Spleen (tissue), 13 donors: ENCODE measurements around the gene NSG1. TPM values are rescaled to one million over a fixed set of nuclear protein-coding genes. Genes with fewer than 3 reads are reported as not detected.

ENCODE experiments used
- DNase-seq: peaks from one replicate; pipeline ENCODE4 v3.0.0-alpha.2; 2020
- H3K27ac ChIP-seq, 8 donors: fragments of 200-600 bp; sonication (generic) in 7 of 8; 1 replicate in 4 of 8; 2 replicates in 4 of 8; pipeline versions ENCODE4 v1.5.0 to v1.8.0; 2016 to 2021; ENCODE audit warnings: inconsistent platforms in 4 of 8, mild to moderate bottlenecking in 4 of 8, moderate library complexity in 1 of 8
- H3K27me3 ChIP-seq, 7 donors: fragments of 200-600 bp; sonication (generic) in 6 of 7; replicated peaks in 1 of 7; 1 replicate in 4 of 7; 2 replicates in 3 of 7; pipeline versions ENCODE4 v1.5.0 to v1.8.0; 2016 to 2021; ENCODE audit warnings: inconsistent platforms in 3 of 7, mild to moderate bottlenecking in 1 of 7
- H3K36me3 ChIP-seq, 6 donors: fragments of 200-600 bp; sonication (generic) in 5 of 6; 1 replicate in 4 of 6; 2 replicates in 2 of 6; pipeline versions ENCODE4 v1.5.0 to v1.8.0; 2016 to 2021; ENCODE audit warnings: inconsistent platforms in 2 of 6
- H3K4me1 ChIP-seq, 6 donors: fragments of 200-600 bp; sonication (generic) in 5 of 6; 1 replicate in 3 of 6; 2 replicates in 3 of 6; pipeline versions ENCODE4 v1.5.0 to v1.8.0; 2016 to 2021; ENCODE audit warnings: inconsistent platforms in 3 of 6
- H3K4me3 ChIP-seq, 8 donors: fragments of 200-600 bp; sonication (generic) in 7 of 8; 1 replicate in 4 of 8; 2 replicates in 4 of 8; pipeline versions ENCODE4 v1.5.0 to v1.8.0; 2016 to 2021; ENCODE audit warnings: inconsistent platforms in 4 of 8, mild to moderate bottlenecking in 4 of 8, moderate library complexity in 2 of 8
- H3K9me3 ChIP-seq, 8 donors: fragments of 200-600 bp; sonication (generic) in 7 of 8; 1 replicate in 4 of 8; 2 replicates in 4 of 8; pipeline versions ENCODE4 v1.5.0 to v1.8.0; 2016 to 2021; ENCODE audit warnings: inconsistent platforms in 4 of 8
- POLR2A ChIP-seq, 3 donors: fragments of 450-650 bp; IDR thresholded peaks; one replicate each; pipeline ENCODE4 v1.5.1; 2017; ENCODE audit warnings: antibody characterized with exemption in 3 of 3, mild to moderate bottlenecking in 1 of 3
- POLR2AphosphoS5 ChIP-seq, 3 donors: sonication (generic); formaldehyde crosslinking; IDR thresholded peaks; one replicate each; pipeline ENCODE4 v1.5.1; 2017; ENCODE audit warnings: antibody characterized with exemption in 3 of 3
- WGBS, 5 donors: extraction: QIAGEN DNeasy Blood & Tissue Kit in 3 of 5; methylation state at CpG; one replicate each; pipeline versions ENCODE4 v1.1.5 to v1.1.7; 2013 to 2018; 5-methylcytosine and 5-hydroxymethylcytosine counted together
- intact Hi-C: fragments of 100-400 bp; cut with DNase I; formaldehyde crosslinking; loops from one replicate; pipeline ENCODE4 v1.15.0; 2023; ENCODE audit warnings: low total_unique reads
- long read RNA-seq, 2 donors: transcript quantifications; one replicate each; lab custom pipeline, GENCODE V29; 2026
- polyA plus RNA-seq, 3 donors: library from polyadenylated mRNA; stranded (reverse); fragments of 200-250 nt; gene quantifications; one replicate each; pipeline ENCODE4 v1.2.1, GENCODE V29; 2013
- total RNA-seq, 7 donors: library from RNA; depleted of rRNA in 3 of 7; stranded (reverse); fragments of >200 nt in 3 of 7; fragmentation: NEBNext Ultra II Directional in 4 of 7; extraction: Animal tissue kit (Norgen Biotek cat#: 25700) in 4 of 7; gene quantifications; one replicate each; pipeline versions ENCODE4 v1.1.0 to v1.2.1, GENCODE V29; 2016 to 2021
- TF ChIP-seq, protein P1 (sequence below), 11 experiments: fragments of 200-600 bp in 7 of 11; fragments of 450-650 bp in 4 of 11; sonication (generic) in 4 of 11; IDR thresholded peaks in 8 of 11; conservative IDR thresholded peaks in 3 of 11; 1 replicate in 7 of 11; 2 replicates in 4 of 11; pipeline versions ENCODE4 v1.4.0 to v1.8.0; 2016 to 2021; ENCODE audit warnings: antibody characterized with exemption in 11 of 11, inconsistent platforms in 4 of 11, mild to moderate bottlenecking in 1 of 11
- donor health status: healthy with polysubstance abuse.
- donor health status: DM: no; HTN: no; CAD: no; lungs with moderate emphysema.
- donor health status: DM: no; HTN: no; CAD: no.
- donor health status: Bipolar disorder and iron deficiency.
- donor health status: healthy.
- donor health status: DM: no; HTN: no; CAD: no.
- donor health status: DM: yes; HTN: yes; CAD: no.

Gene NSG1, protein sequence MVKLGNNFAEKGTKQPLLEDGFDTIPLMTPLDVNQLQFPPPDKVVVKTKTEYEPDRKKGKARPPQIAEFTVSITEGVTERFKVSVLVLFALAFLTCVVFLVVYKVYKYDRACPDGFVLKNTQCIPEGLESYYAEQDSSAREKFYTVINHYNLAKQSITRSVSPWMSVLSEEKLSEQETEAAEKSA
- total RNA-seq (1 to 10 TPM in 6 of 7 donors, under 1 TPM in 1; 0.66 to 4.1 (median 1.9) TPM), polyA plus RNA-seq (under 1 TPM; 0.22 to 0.83 (median 0.26) TPM)
- long read RNA-seq, donor 1: 0 reads
- long read RNA-seq, donor 2: 0 reads

DNA sequence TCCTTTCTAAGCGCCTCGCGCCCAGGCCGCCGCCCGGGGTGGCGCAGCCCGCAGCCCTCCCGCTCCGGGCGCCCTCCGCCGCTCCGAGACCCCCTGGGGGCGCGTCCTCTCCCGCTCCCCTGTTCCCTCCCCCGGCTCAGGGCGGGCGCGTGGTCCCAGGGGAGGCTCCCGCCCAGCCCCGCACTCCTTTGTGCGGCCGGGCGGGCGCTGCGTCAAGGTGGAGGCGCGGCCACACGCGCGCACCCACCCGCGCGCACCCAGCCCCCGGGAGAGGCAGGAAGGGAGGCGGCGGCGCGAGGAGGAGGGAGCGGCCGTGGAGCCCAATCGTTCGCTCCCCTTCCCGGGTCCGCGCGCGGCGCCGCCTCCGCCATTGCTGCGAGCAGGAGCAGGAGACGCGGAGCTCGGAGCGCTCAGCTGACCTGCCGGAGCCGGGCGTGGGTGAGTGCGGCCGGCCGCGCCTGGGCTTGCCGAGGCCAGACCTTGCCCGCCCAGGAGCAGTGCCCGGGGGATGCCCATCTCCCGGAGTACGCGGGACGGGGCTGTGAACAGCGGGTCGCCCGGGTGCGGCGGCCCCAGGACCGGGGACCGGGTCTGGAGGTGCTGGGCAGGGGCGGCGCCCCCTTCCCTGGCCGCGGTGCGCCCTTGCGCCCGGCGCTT, at the start of gene NSG1:
NSG1 (plus strand) TSS at position 367 of the 657 bp plus-strand sequence. CDS start 528 bp downstream, outside the sequence.
- TF ChIP-seq POLR2AphosphoS5 (IDR thresholded peaks at IDR 0.05): no peak
- TF ChIP-seq, protein P1, sequence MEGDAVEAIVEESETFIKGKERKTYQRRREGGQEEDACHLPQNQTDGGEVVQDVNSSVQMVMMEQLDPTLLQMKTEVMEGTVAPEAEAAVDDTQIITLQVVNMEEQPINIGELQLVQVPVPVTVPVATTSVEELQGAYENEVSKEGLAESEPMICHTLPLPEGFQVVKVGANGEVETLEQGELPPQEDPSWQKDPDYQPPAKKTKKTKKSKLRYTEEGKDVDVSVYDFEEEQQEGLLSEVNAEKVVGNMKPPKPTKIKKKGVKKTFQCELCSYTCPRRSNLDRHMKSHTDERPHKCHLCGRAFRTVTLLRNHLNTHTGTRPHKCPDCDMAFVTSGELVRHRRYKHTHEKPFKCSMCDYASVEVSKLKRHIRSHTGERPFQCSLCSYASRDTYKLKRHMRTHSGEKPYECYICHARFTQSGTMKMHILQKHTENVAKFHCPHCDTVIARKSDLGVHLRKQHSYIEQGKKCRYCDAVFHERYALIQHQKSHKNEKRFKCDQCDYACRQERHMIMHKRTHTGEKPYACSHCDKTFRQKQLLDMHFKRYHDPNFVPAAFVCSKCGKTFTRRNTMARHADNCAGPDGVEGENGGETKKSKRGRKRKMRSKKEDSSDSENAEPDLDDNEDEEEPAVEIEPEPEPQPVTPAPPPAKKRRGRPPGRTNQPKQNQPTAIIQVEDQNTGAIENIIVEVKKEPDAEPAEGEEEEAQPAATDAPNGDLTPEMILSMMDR (IDR thresholded peaks at IDR 0.05 in 8 of 11, conservative IDR thresholded peaks at IDR 0.05 in 3 of 11): no peak
- TF ChIP-seq POLR2A (IDR thresholded peaks at IDR 0.05): no peak
- intact Hi-C loops: no loop called here
- H3K27ac ChIP-seq: no peak within 1 kb of the TSS
- peak within 1 kb of the TSS; percentile 34 to 72 (median 44) for H3K4me3 ChIP-seq
- 1 to 11% (median 1%) methylated on average over 18 to 87 of the region's 87 CpGs for WGBS, 5 donors
- H3K36me3 ChIP-seq: no peaks in the 10 kb centered on the region
- peaks cover 20 to 38% (median 28%) of the 10 kb centered on the region in 6 donors for H3K4me1 ChIP-seq
- DNase-seq: no peak
- no peaks in the 10 kb centered on the region for H3K9me3 ChIP-seq
- peaks cover 11 to 95% (median 53%) of the 10 kb centered on the region in 7 donors for H3K27me3 ChIP-seq

DNA sequence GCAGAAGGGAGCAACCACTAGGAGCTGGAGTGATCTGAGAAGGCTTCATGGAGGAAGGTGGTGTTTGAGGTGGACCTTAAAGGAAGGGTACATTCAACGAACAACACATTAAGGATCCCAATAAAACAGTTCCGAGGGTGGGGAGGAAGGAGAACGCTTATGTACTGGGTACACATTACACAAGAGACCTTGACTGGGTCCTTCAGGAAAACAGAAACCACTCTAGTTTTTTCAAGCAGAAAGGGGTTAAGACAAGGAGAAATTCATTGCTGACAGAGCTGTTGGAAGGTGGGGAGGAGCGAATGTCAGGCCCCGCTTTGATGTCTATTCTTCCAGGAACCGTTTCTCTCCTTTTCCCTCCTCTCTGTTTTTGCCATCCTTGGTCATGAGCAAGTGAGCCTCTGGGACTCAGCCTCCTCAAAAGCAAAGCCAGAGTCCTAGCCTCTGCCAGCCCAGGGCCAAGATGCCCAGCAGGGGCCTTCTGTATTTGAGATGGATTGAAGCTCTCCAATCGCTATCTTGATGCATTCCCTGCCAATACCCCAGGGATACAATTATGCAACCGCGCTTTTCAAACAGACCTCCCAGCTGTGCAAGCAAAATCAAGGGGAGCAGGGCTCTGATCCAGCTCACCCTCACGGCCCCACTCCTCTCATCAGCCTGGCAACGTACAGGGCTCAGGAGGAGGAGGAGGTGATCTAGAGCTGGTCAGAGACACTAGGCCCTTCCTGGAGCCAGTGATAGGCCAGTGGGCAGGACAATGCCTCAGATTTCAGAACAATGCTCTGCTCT, 48.5 kb upstream of the NSG1 start:
- Histone ChIP-seq H3K27ac (no peak overlapping the region), H3K9me3 (no peaks in the 10 kb centered on the region), H3K4me1 (peaks cover 0 to 15% (median 3%) of the 10 kb centered on the region in 6 donors), H3K27me3 (no peaks in the 10 kb centered on the region), H3K4me3 (no peak overlapping the region), H3K36me3 (no peaks in the 10 kb centered on the region)
- 65 to 80% (median 77%) methylated on average over 11 of the region's 11 CpGs for WGBS, 5 donors
- TF ChIP-seq, protein P1 (IDR thresholded peaks at IDR 0.05 in 8 of 11, conservative IDR thresholded peaks at IDR 0.05 in 3 of 11): no peak
- TF ChIP-seq POLR2A (IDR thresholded peaks at IDR 0.05) (no peak), POLR2AphosphoS5 (IDR thresholded peaks at IDR 0.05) (no peak)
- intact Hi-C loops: loop anchor here (5.0 kb wide), 1 partner anchor 81 kb away; no protein-coding TSS in a partner anchor
- no peak for DNase-seq

DNA sequence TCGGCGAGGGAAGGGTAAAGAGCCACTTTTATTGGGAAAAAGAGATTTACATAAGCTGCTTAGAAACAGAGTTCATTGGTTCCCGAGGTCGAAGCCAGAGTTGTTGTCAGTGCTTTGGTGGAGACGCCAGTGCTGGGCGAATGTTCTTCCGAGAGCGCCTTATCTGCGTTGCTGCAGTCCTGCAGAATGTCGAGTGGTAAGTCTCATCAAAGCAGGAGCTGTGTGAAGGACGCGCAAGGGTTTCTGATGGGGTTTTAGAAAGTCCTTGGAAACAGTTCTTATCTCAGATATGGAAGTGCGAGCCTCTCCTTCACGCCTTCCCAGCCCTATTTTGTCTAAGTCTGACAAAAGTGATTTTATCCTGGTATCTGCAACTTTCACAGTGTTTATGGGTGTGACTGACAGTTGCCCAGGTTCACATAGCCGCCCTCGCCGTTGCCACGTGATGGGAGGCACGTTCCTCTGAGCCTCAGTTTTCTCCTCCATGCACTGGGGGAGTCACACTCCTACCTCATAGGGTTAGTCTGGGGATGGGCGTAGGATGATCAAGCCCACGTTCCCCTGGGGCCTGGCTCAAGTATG, 47.3 kb upstream of the NSG1 start:
- no peak overlapping the region for H3K27ac ChIP-seq
- no peaks in the 10 kb centered on the region for H3K36me3 ChIP-seq
- peaks cover 0 to 7% (median 2%) of the 10 kb centered on the region in 6 donors for H3K4me1 ChIP-seq
- WGBS, 5 donors: 56 to 71% (median 68%) methylated on average over 21 of the region's 21 CpGs
- TF ChIP-seq POLR2A (IDR thresholded peaks at IDR 0.05): no peak
- TF ChIP-seq, protein P1 (IDR thresholded peaks at IDR 0.05 in 8 of 11, conservative IDR thresholded peaks at IDR 0.05 in 3 of 11): no peak
- no peak for TF ChIP-seq POLR2AphosphoS5 (IDR thresholded peaks at IDR 0.05)
- no peak overlapping the region for H3K4me3 ChIP-seq
- no peaks in the 10 kb centered on the region for H3K9me3 ChIP-seq
- H3K27me3 ChIP-seq: no peaks in the 10 kb centered on the region
- DNase-seq: peak; percentile 42
- intact Hi-C loops: loop anchor here (5.0 kb wide), 1 partner anchor 82 kb away; no protein-coding TSS in a partner anchor
